C4-2B (cell line): ENCODE measurements around the gene SRM.

ENCODE experiments used
- H3K27ac ChIP-seq: fragments of 450-650 bp; 2 replicates; pipeline ENCODE4 v1.5.1; 2017
- ZFX ChIP-seq: fragments of 450-650 bp; IDR thresholded peaks from 2 replicates; pipeline ENCODE4 v1.6.1; 2017
- TF ChIP-seq, protein P1 (sequence below): fragments of 450-650 bp; conservative IDR thresholded peaks from 2 replicates; pipeline ENCODE4 v1.5.1; 2017; ENCODE audit warnings: mild to moderate bottlenecking

The SRM gene

DNA sequence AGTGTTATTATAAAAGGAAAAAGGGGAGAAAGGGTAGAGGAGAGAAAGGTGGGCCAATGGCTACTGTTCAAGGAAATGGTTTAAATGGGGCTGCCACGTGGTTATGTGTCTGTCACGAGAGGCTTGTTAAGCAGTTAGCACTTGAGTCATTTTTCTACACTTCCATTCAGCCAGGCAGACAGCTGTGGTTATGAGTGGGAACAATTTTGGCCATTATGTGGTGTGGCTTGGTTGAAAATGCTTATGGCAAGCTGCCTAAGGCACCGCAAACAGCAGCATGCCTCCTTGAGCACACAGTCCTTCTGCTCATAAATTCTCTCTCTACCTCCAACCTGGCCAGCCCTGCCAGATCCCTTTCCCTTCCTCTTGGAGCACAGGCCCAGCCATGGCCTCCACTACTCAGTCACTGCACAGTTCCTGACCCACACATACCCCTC lies 3.2 kb upstream of the SRM start:
- no peak for TF ChIP-seq ZFX
- TF ChIP-seq, protein P1, sequence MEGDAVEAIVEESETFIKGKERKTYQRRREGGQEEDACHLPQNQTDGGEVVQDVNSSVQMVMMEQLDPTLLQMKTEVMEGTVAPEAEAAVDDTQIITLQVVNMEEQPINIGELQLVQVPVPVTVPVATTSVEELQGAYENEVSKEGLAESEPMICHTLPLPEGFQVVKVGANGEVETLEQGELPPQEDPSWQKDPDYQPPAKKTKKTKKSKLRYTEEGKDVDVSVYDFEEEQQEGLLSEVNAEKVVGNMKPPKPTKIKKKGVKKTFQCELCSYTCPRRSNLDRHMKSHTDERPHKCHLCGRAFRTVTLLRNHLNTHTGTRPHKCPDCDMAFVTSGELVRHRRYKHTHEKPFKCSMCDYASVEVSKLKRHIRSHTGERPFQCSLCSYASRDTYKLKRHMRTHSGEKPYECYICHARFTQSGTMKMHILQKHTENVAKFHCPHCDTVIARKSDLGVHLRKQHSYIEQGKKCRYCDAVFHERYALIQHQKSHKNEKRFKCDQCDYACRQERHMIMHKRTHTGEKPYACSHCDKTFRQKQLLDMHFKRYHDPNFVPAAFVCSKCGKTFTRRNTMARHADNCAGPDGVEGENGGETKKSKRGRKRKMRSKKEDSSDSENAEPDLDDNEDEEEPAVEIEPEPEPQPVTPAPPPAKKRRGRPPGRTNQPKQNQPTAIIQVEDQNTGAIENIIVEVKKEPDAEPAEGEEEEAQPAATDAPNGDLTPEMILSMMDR = no peak
- peak overlapping the region; percentile 10; the same call in 1 of the 2 replicates for H3K27ac ChIP-seq

DNA sequence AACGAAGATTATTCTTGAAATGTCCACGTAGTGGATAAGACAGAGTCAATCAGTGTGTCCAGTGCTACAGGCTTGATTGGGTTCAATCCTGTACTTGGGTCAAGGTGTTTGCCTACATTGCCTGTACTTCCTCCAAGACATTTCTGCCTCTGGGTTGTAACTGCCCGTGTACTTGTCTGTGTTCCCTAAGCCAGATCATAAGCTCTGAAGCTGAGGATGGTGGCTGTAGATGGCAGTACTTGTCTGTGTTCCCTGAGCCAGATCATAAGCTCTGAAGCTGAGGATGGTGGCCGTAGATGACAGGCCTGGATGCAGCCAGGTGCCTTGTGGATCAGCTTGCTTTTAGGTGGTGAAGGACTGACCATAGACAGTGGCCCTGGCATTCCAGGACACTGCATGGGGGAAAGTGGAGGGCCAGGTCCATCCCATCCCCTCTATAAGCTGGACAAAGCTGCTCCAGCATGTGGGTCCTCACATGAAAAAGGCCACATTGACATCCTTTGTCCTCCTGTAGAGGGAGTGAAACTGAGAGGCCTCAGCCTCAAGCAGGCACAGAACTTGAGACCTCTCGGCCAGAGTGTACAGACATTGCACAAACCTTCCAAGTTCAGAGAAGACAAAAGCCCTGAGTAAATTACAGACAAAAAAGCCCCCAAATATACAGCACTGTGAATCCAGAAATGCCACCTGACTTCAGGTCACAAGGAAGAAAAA lies 2.0 kb upstream of the SRM start:
- H3K27ac ChIP-seq = no peak overlapping the region
- no peak for TF ChIP-seq ZFX
- TF ChIP-seq, protein P1 = no peak

DNA sequence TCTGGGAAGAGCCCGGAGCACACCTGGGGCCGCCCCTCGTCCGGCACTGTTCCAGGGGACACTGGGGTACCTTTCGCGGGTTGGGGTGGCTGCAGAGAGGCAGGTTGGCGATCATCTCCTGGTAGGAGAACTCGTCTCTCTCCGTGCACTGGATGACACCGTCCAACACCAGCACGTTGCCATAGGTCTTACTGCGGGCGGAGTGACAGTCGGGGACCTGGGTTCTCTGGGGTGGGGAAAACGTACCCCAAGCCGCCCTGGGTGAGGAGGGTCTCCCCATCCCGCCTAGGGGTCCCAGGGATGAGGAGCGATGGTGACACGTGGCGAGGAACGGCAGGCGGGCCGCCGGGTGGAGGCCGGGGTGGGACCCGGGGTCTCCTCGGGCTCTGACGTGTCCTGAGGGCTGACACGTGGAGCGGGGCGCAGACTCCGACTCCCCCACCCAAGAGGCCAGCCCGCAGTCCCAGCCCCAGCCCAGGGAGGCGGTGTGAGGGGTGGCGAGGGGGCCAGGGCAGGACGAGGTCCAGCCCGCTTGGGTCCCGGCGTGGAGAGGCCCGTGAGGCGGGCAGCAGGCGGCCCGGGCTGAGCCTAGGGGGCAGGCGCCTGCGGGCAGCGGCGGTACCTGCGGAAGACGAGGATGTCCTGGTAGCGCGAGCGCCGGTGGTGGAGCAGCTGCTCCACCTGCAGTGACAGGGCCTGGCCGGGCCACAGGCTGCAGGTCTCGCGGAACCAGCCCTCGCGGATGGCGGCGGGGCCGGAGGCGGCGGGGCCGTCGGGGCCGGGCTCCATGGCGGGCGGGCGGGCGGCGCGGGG lies 457 bp downstream of the SRM start:
- peak overlapping the region; percentile 98 for H3K27ac ChIP-seq
- TF ChIP-seq, protein P1 = no peak
- TF ChIP-seq ZFX = peak; percentile 94

DNA sequence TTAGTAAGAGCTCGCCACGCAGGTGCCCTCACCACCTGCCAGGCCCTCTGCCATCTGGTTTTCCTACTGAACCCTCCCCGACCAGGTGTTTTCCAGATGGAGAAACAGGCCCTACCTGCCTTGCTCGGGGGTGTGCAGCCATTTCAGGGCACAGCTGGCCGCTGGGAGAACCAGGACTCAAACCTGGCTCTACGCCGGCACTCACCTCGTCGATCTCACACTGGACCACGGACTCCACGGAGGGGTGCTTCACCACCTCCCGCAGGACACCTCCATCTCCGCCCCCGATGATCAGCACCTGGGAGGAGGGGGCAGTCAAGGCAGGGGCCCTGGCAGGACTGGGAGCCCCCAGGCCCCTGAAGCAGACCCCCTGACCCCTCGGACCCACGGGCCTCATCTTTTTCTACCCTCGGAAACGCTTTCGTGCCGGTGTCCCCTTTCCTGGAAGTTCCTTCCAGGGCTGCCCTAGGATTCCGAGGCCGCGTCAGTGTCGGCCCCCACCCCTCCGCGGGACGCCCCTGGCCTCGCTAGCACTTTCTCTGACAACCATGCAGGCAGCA lies 1.1 kb downstream of the SRM start:
- TF ChIP-seq, protein P1 = no peak
- no peak for TF ChIP-seq ZFX
- peak overlapping the region; percentile 98 for H3K27ac ChIP-seq

DNA sequence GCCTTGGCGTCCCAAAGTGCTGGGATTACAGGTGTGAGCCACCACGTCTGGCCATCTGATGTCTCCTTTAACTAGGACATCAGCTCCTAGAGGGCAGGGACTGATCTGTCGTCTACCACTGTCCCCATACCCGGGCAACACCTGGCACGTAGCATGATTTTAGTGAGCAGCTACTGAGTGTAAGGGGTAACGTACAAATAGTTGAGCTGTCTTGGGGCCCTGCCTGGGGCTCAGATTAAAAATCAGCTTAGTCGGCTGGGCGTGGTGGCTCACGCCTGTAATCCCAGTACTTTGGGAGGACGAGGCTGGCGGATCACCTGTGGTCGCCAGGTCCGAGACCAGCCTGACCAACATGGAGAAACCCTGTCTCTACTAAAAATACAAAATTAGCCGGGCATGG lies 1.8 kb downstream of the SRM start:
- TF ChIP-seq, protein P1 = no peak
- TF ChIP-seq ZFX = no peak
- H3K27ac ChIP-seq = peak overlapping the region; percentile 98

DNA sequence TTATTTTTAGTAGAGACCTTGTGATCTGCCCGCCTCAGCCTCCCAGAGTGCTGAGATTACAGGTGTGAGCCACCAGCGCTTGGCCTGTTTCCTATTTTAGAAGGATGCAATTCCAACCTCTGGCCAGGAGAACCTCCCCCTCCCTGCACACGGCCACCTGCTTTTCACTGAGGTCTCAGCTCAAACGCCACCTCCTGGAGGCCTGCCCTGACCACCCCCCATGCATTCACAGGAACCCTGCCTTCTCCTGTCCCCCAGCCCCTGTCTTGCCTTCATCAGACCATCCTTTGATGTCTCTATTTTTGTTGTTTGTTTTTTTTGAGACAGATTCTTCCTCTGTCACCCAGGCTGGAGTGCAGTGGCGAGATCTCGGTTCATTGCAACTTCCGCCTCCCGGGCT lies 2.3 kb downstream of the SRM start:
- TF ChIP-seq ZFX = no peak
- H3K27ac ChIP-seq = peak overlapping the region; percentile 98; the same call in 1 of the 2 replicates

DNA sequence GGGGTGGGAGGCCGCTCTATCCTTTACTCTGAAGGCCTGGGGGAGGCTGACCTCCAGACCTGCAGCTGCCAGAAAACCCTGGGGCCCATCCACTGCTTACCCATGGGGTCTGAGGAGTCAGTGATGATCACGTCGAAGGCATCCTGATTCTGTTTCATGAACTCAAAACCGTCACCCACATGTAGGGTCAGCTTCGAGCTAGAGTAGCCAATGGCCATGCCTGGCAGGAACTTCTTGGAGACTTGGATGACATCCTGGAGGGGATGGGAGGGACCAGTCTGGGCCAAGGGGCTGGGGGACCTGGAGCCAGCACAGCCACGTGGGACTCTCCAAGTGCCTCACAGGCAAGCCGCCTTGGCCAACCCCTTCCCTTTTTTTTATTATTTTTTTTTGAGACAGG lies 3.3 kb downstream of the SRM start:
- TF ChIP-seq ZFX = no peak
- TF ChIP-seq, protein P1 = no peak
- no peak overlapping the region for H3K27ac ChIP-seq
